Measurements from ENCODE around the gene OR2A1. TPM values are rescaled to one million over a fixed set of nuclear protein-coding genes. Genes with fewer than 3 reads are reported as not detected.

The OR2A1 gene, protein sequence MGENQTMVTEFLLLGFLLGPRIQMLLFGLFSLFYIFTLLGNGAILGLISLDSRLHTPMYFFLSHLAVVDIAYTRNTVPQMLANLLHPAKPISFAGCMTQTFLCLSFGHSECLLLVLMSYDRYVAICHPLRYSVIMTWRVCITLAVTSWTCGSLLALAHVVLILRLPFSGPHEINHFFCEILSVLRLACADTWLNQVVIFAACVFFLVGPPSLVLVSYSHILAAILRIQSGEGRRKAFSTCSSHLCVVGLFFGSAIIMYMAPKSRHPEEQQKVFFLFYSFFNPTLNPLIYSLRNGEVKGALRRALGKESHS
- not detected in 2 replicates for total RNA-seq

GRCh38 chr7:144311872-144312469 lies at the start of gene OR2A1:
TSS of gene OR2A1 (plus strand) at chr7:144312419. CDS start at chr7:144318125, 5,706 bp downstream.

GRCh38 chr7:144264692-144265091 lies 47.5 kb upstream of the OR2A1 start, which contains the start of gene OR2A7:
TSS of gene OR2A7 (minus strand) at chr7:144264792. CDS start at chr7:144259628, 5,164 bp downstream.

DNA sequence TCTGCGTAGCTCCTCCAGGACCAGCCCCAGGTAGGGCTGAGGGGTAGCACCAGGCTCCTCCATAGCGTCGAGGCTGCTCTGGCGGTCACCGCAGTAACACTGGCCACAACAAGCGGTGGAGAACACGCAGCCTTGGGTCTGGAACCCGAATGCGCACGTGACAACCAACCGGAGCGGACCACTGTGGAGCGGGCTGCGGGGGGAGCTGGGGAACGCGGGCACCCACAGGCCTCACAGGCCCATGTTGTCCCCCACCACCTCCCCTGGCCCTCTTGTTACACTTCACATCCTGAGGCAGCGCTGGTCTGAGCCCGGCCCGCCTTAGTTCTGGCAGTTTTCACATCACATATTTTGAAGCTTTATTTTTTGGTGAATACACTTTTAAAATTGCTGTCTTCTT lies 43.0 kb upstream of the OR2A1 start, which contains the start of gene CTAGE8:
Gene CTAGE8 (minus strand): TSS at position 101 of the 400 bp plus-strand sequence. CDS start 38 bp downstream, at position 63.

DNA sequence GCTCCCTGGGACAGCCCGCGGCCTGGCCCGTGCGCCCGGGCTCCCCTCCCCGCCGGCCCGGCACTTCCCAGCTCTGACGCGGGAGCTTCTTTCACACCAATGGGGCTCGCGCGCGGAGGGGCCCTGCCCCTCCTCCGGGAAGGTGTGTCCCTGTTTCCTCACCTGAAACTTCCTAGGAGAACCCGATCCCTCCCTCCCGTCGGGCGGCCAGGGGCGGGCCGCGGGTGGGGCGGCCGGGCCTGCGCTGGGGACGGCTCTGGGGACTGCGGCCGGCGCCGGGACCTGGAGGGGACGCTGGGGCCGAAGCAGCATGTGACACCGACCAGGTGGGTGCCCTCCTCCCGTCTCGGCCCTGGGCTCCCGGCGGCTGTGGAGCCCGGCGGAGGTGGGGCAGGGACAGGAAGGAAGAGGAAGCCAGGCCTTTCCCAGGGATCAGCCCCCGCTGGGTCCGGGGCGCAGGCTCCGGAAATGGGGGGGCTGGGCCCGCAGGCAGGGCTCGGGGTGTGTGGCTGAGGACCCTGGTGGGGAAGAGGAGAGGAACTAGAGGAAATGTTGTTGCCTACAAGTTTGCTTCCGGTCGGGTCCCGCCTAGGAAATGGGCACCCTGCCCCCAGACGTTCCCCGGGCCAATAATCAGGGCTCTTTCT lies 43.1 kb downstream of the OR2A1 start, which contains the start of gene ARHGEF5:
Gene ARHGEF5 (plus strand): TSS at position 227 of the 647 bp plus-strand sequence. CDS start 7,268 bp downstream, outside the sequence.

Other genes with a start within 250 kb of the OR2A1 start
- not detected in 2 replicates for gene OR2A25, start 242.6 kb upstream of the OR2A1 start, total RNA-seq
- not detected in 2 replicates for gene OR2A12, start 226.1 kb upstream of the OR2A1 start, total RNA-seq
- not detected in 2 replicates for gene OR2A2, start 202.8 kb upstream of the OR2A1 start, total RNA-seq
- not detected in 2 replicates for gene OR2A14, start 189.2 kb upstream of the OR2A1 start, total RNA-seq
- gene CTAGE4, start 129.0 kb upstream of the OR2A1 start, total RNA-seq = 0.33 TPM in 1 of 2 replicates, not detected in the other
- gene ARHGEF35, start 116.6 kb upstream of the OR2A1 start, total RNA-seq = 0.69 and 0.73 TPM in 2 replicates
- under 0.01 TPM in 1 of 2 replicates, not detected in the other for gene OR2A42, start 72.8 kb upstream of the OR2A1 start, total RNA-seq
- gene OR2A7, start 47.6 kb upstream of the OR2A1 start, total RNA-seq = not detected in 2 replicates
- not detected in 2 replicates for gene CTAGE8, start 43.1 kb upstream of the OR2A1 start, total RNA-seq
- gene ARHGEF5, start 43.0 kb downstream of the OR2A1 start, total RNA-seq = 0.53 and 0.54 TPM in 2 replicates
- gene NOBOX, start 91.3 kb downstream of the OR2A1 start, total RNA-seq = not detected in 2 replicates

All from mammary microvascular endothelial cell (primary cell).